HuH-7 (cell line): ENCODE measurements around the gene ELF4.
A peak's percentile ranks its signal among the peaks of the same experiment; 100 is the strongest.

Experiments used
- DNase-seq: peaks from one replicate; pipeline ENCODE4 v3.0.0; 2011; ENCODE audit warnings: low spot score

The ELF4 gene

GRCh38 chrX:130083656-130084382 lies 26.5 kb downstream of the ELF4 start:
- no peak for DNase-seq

DNA sequence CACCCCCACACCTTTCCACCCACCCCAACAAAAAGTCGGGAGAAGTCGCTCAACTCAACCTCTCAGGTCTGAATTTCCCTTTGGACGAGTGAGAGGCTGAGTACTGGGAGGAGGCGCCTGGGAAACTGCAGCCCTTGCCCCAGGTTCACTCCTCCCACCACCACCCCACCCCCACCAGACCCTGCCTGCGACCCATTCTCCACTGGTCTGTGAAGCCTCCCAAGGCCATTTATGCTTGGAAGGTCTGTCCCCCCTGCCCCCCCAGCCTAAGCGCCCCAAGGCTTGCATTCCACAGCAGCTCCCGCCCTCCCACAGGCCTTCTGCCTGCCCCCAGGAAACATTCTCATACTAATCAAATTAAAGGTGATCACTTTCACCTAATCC lies 27.2 kb downstream of the ELF4 start:
- no peak for DNase-seq

GRCh38 chrX:130082244-130083106 lies 27.8 kb downstream of the ELF4 start:
- DNase-seq = no peak

DNA sequence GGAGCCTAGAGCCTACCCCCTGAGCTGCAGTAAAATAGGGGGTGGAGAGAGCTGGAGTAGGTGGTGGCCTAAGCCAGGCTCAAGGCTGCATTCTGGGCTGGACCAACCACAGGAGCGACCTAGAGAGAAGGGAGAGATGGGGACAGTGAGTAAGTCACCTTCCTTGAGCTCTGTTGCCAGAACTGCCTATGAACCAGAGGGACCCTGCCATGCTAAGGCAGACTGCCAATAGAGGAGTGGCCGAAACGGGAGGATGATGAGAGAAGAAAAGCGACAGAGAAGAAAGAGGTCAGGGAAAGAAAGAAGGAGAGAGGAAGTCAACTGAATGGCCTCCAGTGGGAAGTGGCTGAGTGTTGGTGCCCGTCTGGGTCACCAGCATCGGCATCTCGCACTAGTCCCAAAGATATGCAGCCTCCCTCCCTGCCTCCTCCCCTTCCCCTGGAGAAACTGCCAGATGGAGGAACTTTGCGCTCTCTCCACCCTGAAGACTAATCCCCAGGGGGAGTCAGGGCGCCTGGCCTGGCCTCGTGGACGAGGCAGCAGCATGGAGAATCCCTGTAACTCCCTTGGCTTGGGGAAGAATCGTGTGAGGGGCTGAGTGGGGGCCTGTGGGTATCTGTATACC lies 28.8 kb downstream of the ELF4 start:
- no peak for DNase-seq

DNA sequence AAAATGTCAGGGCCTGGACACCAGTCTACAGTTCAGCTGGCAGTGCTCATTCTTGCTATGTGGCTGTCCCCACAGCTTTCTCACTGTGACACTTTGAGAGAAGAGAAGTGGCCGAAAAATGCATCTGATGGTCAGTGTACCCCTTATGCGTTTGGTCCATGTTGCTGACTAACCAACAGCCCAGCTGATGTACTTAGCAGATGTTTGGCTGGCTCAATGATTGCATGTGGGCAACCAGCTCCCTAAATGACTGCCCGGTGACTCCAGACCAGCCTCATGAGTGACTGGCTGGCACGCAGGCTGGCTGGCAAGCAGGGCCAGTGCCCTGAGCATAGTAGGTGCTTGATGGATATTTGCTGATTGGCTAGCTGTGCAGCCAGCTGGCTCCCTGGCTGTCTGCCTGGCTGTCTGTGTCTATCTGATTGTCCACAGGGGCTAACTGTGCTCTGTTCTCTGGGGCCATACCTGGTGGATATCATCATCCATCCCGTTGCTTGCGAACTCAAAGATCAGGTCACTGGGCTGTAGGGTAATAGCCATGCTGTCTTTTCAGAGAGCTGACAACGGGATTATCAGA lies 29.4 kb downstream of the ELF4 start:
- no peak for DNase-seq

DNA sequence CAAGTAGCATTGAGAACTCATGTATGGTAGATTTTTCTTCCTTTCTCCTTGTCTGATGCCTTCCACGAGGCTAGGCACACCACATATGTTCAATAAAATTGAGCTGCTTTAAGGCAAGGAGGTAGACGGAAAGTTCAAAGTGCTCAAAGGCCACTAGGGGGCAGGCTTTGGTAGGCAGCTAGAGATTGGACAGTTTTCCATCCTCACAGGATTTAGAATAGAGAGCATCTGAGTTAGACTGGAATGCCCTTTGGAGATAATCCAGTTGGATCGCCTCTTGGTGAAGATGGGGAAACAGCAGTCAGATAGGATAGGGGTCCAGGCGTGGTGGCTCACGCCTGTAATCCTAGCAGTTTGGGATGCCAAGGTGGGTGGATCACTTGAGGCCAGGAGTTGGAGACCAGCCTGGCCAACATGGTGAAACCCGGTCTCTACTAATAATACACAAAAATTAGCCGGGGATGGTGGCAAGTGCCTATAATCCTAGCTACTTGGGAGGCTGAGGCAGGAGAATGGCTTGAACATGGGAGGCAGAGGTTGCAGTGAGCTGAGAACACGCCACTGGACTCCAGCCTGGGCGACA lies 30.4 kb downstream of the ELF4 start:
- DNase-seq = peak; percentile 81

GRCh38 chrX:130075777-130076176 lies 34.5 kb downstream of the ELF4 start:
- DNase-seq = no peak

DNA sequence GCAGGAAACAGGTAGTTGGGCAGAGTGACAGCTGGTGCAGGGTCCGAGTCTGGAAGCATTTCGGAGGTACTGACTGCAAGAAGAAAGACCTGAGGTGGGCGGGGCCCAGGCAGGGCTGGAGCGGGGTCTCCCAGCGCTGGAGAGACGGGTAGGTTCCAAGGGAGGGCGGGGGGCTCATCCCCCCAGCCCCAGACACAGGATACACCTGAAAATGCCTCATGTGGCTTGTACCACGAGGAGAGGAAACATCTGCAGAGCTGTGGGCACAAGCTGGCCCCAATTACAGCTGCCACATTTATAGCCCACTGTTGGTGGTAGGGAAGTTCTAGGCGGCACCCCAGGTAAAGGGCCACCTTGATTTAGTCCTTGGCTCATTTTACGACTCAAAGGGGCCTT lies 38.0 kb downstream of the ELF4 start:
- DNase-seq = no peak

DNA sequence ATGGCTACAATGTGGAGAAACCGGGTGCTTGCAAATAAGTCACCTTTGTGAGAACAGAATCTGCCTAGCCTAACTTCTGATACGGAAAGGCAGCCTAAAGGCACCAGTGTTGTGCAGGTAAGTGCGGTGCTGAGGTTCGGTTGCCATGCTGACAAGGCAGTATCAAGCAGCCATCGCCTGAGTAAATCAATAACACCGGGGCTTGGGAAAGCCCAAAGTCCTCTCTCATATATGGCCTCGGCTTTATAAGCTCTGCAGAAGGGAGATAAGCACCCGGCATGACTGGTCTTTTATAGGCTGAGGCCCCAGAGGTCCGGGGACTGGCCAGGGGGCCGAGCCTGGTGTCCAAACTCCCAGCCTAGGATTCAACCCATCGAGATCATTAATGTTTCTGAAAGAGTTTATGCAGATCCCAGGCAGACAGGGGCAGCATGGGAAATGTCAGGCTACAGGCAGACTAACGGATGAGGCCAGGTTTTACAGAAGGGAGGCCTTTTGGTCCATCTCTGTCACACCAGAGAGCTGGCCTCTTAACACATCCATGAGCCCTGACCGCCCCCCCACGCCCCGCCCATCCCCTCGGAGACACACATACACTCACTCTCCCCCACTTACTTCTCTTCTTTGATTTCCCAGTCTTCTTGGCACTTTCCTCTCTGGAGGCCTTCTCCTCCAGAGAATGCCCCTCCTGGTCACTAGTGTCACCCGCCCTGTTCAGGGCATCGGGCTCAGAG lies 38.5 kb downstream of the ELF4 start:
- peak; percentile 83 for DNase-seq

- no peak for DNase-seq
Observed at GRCh38 chrX:130066975-130067615, 43.2 kb downstream of the ELF4 start.

- peak; percentile 92 for DNase-seq
Observed at GRCh38 chrX:130060122-130061069, 49.9 kb downstream of the ELF4 start.

GRCh38 chrX:130058652-130059051 lies 51.6 kb downstream of the ELF4 start:
- no peak for DNase-seq

- DNase-seq = no peak
Observed at GRCh38 chrX:130057209-130057608, 53.1 kb downstream of the ELF4 start.

DNA sequence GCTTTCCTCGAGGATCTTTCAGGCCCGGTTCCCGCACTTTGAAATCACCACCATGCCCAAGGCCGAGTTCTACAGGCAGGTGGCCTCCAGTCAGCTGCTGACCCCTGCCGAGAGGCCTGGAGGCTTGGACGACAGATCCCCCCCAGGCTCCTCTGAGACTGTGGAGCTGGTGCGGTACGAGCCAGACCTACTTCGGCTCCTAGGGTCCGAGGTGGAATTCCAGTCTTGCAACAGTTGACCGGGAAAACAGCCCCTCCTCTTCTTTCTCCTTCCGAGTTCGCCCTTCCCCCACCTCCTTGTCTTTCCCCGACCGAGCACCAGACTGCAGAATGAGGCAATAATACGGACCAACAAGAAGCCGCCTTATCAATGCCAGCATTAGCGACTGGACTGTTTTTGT lies 54.4 kb downstream of the ELF4 start:
- DNase-seq = no peak

- DNase-seq = no peak
Observed at GRCh38 chrX:130055103-130055502, 55.2 kb downstream of the ELF4 start.

DNA sequence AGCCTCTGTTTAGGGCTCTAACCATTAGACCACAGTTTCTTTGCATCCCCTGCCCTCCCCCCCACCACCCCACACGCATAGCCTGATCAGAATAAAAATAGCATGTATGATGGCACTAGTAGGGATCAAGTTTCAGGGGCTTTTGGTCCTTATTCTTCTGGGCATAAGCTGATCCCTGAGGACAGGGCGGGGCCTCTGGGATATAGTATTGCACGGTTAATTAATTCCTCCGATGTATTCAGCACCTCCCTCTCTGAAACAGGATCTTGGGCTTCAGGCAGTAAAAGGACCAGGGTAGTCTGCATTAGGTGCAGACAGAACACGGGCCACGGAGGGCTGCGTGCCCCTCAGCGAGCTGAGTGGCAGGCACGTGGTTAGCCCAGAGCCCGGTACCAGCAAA lies 57.1 kb downstream of the ELF4 start:
- DNase-seq = no peak

- no peak for DNase-seq
Observed at GRCh38 chrX:130051176-130051845, 59.0 kb downstream of the ELF4 start.

GRCh38 chrX:130049821-130050220 lies 60.5 kb downstream of the ELF4 start:
- no peak for DNase-seq

- DNase-seq = no peak
Observed at GRCh38 chrX:130048686-130049222, 61.5 kb downstream of the ELF4 start.
